GM12873 (cell line): Measurements from ENCODE around the gene PAF1.

Experiments
- CTCF ChIP-seq: IDR thresholded peaks from 2 replicates; pipeline ENCODE4 v1.5.1; 2012; ENCODE audit warnings: low read depth, mild to moderate bottlenecking, moderate library complexity, low read length, control low read depth; ENCODE audit not compliant: insufficient read depth; ENCODE audit errors: missing control alignments

The PAF1 gene

GRCh38 chr19:39349326-39349725 lies 41.6 kb downstream of the PAF1 start:
- TF ChIP-seq CTCF = no peak

GRCh38 chr19:39347332-39348164 lies 43.4 kb downstream of the PAF1 start:
- no peak for TF ChIP-seq CTCF

- peak; percentile 19 for TF ChIP-seq CTCF
Observed at GRCh38 chr19:39345956-39346355, 45.0 kb downstream of the PAF1 start.

GRCh38 chr19:39342647-39343305 lies 48.1 kb downstream of the PAF1 start:
- TF ChIP-seq CTCF = no peak

- TF ChIP-seq CTCF = peak; percentile 69
Observed at GRCh38 chr19:39341719-39342604, 48.9 kb downstream of the PAF1 start, which contains the start of gene SAMD4B. Gene SAMD4B, plus strand, starts transcription at chr19:39342421. Its CDS starts 14,473 bp downstream, at chr19:39356894.

GRCh38 chr19:39341129-39341718 lies 49.7 kb downstream of the PAF1 start:
- TF ChIP-seq CTCF = no peak
